ENCODE measurements around the gene DYNLL1. TPM values are rescaled to one million over a fixed set of nuclear protein-coding genes. Genes with fewer than 3 reads are reported as not detected.
A peak's percentile ranks its signal among the peaks of the same experiment; 100 is the strongest.

Gene DYNLL1
- total and polyA plus RNA-seq, 2 of the 13 experiments (the other 11 are each of a cell fraction or from before 2014, with no cell fraction given), result 271 to 294 TPM

GRCh38 chr12:120468821-120469449 lies 27.0 kb upstream of the DYNLL1 start (continued):
- TF ChIP-seq CEBPZ (IDR thresholded peaks at IDR 0.05; ENCODE audit: low read length), result no peak
- no peak for TF ChIP-seq ZNF569 (CRISPR knock-in tag; IDR thresholded peaks at IDR 0.05; ENCODE audit: borderline replicate concordance)
- no peak for TF ChIP-seq BCL6 (CRISPR knock-in tag; IDR thresholded peaks at IDR 0.05)
- no peak for TF ChIP-seq ZNF160 (CRISPR knock-in tag; IDR thresholded peaks at IDR 0.05)
- no peak for TF ChIP-seq ZNF850 (CRISPR knock-in tag; conservative IDR thresholded peaks at IDR 0.05)
- no peak for TF ChIP-seq ZNF709 (CRISPR knock-in tag; IDR thresholded peaks at IDR 0.05)
- TF ChIP-seq ZSCAN20 (CRISPR knock-in tag; IDR thresholded peaks at IDR 0.05; ENCODE audit: borderline replicate concordance), result no peak
- no peak for TF ChIP-seq NR2F1 (CRISPR knock-in tag; IDR thresholded peaks at IDR 0.05)
- TF ChIP-seq GATAD2A (CRISPR knock-in tag; IDR thresholded peaks at IDR 0.05), result no peak
- no peak for TF ChIP-seq NFYC (CRISPR knock-in tag; IDR thresholded peaks at IDR 0.05)
- TF ChIP-seq ZNF138 (CRISPR knock-in tag; IDR thresholded peaks at IDR 0.05; ENCODE audit: low read depth), result no peak
- TF ChIP-seq HMG20B (CRISPR knock-in tag; conservative IDR thresholded peaks at IDR 0.05), result no peak
- no peak for TF ChIP-seq ZNF235 (CRISPR knock-in tag; IDR thresholded peaks at IDR 0.05; ENCODE audit: borderline replicate concordance)
- peak; percentile 59 for TF ChIP-seq GABPB1 (CRISPR knock-in tag; IDR thresholded peaks at IDR 0.05)
- TF ChIP-seq, protein P1, sequence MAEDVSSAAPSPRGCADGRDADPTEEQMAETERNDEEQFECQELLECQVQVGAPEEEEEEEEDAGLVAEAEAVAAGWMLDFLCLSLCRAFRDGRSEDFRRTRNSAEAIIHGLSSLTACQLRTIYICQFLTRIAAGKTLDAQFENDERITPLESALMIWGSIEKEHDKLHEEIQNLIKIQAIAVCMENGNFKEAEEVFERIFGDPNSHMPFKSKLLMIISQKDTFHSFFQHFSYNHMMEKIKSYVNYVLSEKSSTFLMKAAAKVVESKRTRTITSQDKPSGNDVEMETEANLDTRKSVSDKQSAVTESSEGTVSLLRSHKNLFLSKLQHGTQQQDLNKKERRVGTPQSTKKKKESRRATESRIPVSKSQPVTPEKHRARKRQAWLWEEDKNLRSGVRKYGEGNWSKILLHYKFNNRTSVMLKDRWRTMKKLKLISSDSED (CRISPR knock-in tag; IDR thresholded peaks at IDR 0.05), result no peak
- TF ChIP-seq, protein P2, sequence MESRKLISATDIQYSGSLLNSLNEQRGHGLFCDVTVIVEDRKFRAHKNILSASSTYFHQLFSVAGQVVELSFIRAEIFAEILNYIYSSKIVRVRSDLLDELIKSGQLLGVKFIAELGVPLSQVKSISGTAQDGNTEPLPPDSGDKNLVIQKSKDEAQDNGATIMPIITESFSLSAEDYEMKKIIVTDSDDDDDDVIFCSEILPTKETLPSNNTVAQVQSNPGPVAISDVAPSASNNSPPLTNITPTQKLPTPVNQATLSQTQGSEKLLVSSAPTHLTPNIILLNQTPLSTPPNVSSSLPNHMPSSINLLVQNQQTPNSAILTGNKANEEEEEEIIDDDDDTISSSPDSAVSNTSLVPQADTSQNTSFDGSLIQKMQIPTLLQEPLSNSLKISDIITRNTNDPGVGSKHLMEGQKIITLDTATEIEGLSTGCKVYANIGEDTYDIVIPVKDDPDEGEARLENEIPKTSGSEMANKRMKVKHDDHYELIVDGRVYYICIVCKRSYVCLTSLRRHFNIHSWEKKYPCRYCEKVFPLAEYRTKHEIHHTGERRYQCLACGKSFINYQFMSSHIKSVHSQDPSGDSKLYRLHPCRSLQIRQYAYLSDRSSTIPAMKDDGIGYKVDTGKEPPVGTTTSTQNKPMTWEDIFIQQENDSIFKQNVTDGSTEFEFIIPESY (CRISPR knock-in tag; IDR thresholded peaks at IDR 0.05), result no peak
- TF ChIP-seq, protein P3, sequence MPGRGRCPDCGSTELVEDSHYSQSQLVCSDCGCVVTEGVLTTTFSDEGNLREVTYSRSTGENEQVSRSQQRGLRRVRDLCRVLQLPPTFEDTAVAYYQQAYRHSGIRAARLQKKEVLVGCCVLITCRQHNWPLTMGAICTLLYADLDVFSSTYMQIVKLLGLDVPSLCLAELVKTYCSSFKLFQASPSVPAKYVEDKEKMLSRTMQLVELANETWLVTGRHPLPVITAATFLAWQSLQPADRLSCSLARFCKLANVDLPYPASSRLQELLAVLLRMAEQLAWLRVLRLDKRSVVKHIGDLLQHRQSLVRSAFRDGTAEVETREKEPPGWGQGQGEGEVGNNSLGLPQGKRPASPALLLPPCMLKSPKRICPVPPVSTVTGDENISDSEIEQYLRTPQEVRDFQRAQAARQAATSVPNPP (CRISPR knock-in tag; IDR thresholded peaks at IDR 0.05), result no peak
- TF ChIP-seq PHB2 (IDR thresholded peaks at IDR 0.05; ENCODE audit: partially characterized antibody), result no peak
- TF ChIP-seq LRRFIP1 (CRISPR knock-in tag; conservative IDR thresholded peaks at IDR 0.05), result no peak
- no peak for TF ChIP-seq ZNF891 (CRISPR knock-in tag; IDR thresholded peaks at IDR 0.05)
